ENCODE results near the gene MAT1A.
"Not testable (repeated sequence)": the region's sequence is repeated elsewhere in the genome, so short reads cannot be mapped to it uniquely, and the experiment has no call there.

The MAT1A gene

DNA sequence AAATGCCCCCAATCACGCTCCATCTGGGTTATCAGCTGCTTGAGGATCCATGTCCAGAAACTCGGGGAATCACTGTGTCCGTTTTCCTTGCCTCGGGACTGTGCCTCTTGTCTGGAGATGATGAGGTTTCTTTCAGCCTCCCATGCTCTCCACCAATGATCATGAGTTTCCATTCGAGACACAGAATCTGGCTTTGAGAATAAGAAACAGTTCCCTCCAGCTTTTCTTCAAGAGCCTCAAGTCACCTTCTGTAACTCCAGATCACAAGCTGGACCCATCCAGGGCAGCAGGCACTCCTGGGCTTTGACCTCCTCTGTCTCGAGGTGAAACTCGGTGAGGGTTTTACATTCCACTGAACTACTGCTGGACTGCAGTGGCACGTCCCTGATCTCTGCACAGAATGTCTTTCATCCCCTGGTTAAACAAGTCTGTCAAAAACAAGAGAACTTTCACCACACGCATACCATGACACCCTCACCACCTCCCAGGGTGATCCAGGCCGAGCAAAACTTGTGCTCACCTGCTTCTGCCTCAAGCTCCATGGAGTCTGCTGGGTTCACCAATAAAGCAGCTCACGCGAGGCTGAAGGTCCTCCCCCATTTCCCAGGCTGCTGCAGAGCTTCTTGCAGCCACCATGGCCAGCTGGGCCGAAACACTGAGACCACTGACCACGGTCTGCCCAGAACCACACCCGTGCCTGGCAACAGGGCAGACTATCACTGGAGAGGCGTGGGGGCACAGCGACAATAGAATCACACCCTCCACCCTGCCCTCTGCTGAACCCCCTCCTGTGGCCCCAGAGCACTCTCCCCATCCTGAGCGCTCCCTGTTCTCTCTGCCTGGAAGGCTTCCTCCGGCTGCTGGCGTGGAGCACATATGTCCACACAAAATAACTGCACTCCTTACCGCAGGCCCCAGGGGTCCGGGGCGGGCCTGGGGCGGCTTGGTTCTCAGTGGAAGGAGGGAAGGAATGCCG, 25.1 kb downstream of the MAT1A start:
- no peak for DNase-seq (ENCODE audit: low read depth)

GRCh38 chr10:80261316-80262030, 28.0 kb downstream of the MAT1A start:
- DNase-seq (ENCODE audit: low read depth) = no peak

GRCh38 chr10:80260295-80261243, 28.9 kb downstream of the MAT1A start:
- no peak for DNase-seq (ENCODE audit: low read depth)

- no peak for DNase-seq (ENCODE audit: low read depth)
These were observed 30.0 kb downstream of the MAT1A start for GRCh38 chr10:80259405-80259871.

- DNase-seq (ENCODE audit: low read depth) = not testable (repeated sequence)
These were observed 32.7 kb downstream of the MAT1A start for GRCh38 chr10:80256798-80257197.

- DNase-seq (ENCODE audit: low read depth) = not testable (repeated sequence)
These were observed 34.7 kb downstream of the MAT1A start for GRCh38 chr10:80254726-80255125.

DNA sequence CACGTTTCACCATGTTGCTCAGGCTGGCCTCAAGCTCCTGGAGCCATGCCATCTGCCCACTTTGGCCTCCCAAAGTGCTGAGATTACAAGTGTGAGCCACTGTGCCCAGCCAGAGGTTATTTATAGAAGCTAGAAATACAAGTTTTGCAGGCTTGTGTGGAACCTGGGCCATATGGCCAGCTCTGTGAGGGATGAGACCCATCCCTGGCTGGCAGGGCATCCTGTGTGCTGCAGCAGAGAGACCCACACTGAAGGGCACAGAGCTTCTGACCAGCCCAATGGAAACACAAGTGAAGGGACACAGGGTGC, 35.5 kb downstream of the MAT1A start:
- not testable (repeated sequence) for DNase-seq (ENCODE audit: low read depth)

GRCh38 chr10:80253266-80253962, 36.0 kb downstream of the MAT1A start:
- no peak for DNase-seq (ENCODE audit: low read depth)

- DNase-seq (ENCODE audit: low read depth) = no peak
These were observed 37.1 kb downstream of the MAT1A start for GRCh38 chr10:80252296-80252887.

DNA sequence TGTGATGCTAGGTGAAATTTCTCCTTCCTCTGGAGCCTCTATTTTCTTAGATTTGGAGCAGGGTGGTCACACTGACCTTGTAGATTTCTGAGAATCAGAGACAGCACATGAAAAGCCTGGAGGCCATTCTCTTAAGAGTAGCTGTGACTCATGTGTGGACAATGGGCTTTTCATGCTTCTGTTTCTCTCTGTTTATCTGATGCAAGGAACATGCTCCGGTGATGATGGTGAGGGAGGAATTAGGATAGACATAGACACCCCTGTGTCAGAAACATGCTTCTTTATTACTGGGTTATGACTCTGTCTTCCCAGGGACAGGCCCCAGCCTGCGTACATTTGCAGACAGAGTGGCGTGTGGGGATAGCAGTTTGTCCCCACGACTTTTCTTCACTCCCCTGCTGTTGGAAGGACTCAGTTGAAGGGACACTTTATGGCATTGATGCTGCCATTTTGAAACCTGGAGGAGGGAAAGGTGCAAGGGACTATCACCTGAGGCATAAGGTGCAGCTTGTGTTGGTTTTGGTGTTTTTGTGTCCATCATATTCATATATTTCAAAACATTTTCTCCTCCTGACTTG, 37.7 kb downstream of the MAT1A start:
- DNase-seq (ENCODE audit: low read depth) = not testable (repeated sequence)

DNA sequence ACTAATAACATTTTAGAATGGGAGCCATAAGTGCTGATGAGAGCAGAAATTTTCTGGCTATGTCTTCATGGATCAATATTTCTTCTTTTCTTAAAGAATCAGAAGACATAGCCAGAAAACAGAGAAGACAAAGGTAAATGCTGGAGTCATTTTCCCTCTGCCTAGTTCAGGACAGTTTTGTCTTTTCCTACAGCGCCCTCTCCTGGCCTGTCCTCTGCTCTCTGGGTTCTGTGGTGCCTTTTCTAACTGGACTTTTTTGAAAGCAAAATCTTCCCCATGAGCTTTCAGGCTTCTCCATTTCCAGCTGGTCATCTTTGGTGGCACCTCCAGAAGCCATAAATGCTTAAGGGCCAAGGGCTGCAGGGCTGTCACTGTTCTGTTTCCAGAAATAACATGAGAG, 39.1 kb downstream of the MAT1A start:
- not testable (repeated sequence) for DNase-seq (ENCODE audit: low read depth)

GRCh38 chr10:80249906-80250305, 39.6 kb downstream of the MAT1A start:
- not testable (repeated sequence) for DNase-seq (ENCODE audit: low read depth)

DNA sequence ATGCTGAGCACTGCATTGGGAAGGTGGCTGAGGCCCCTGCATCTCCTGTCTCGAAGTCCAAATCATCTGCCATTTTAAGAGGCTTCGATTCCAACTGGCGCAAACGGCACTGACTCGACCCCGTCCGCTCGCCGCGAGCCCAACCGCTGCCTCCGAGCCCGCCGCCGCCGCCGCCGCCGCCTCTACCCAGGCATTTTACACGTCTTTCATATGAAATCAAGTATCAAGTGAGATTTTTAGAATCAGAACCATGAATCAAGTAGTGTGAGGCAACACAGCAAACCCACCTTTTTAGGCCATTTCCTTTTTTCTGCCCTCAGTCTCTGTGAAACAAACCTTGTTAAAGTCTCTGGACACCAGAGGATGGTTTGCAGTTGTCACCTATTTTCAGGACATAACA, 41.8 kb downstream of the MAT1A start:
- not testable (repeated sequence) for DNase-seq (ENCODE audit: low read depth)

DNA sequence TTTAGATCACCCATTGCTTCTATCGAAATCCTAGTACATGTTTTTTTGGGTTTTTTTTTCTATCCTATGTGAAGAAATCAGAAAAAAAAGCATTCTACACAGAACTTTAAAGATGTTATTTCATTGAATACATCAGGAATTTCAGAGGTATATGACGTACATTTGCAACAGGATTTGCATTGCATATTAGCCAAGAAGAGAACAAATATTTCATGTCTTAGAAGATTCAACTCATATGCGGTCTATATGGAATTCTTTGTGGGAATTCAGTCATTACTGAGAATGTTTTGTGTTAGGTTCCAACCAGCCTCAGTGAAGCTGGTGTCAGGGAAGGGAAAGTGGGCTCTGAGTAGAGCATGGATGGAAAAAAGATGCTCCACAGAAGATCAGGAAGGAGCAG, 45.1 kb downstream of the MAT1A start:
- DNase-seq (ENCODE audit: low read depth) = not testable (repeated sequence)

- DNase-seq (ENCODE audit: low read depth) = not testable (repeated sequence)
These were observed 47.1 kb downstream of the MAT1A start for GRCh38 chr10:80242341-80242740.

DNA sequence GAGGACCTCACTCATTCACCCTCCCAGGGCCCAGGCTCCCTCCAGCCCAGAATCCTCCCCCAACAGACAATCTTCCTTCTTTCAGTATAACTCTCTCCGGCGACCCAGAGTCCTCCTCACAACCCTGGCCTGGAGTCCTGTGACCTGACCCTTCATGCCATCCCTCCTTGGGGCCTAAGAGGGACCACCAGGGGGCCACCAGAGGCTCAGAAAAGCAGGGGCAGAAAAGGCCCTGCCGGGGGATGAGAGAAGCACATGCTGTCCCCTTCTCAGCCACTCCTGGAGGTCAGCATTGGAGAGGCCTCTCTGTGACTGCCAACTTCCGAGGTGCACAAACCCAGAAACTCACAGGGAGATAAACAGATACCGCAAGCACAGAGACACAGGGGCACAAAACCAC, 53.0 kb downstream of the MAT1A start:
- DNase-seq (ENCODE audit: low read depth) = not testable (repeated sequence)

GRCh38 chr10:80234331-80235235, 54.9 kb downstream of the MAT1A start:
- DNase-seq (ENCODE audit: low read depth) = not testable (repeated sequence)

DNA sequence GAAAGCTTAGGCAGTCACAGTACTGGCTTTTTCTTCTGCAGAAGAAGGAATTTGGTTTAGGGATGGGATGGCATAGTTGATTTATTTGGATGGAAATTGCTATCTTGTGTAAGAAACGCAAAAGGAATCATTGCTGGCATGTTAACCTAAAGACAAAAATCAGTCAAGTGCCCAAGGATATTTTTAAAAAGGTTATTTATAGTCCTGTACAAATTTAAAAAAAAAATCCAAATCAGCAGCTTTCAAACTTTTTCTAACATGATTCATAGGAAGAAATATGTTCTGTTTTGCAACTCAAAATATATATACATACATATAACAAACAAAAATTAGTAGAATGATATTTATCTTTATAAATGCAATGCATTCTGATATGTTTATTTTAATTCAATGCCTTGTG, 55.6 kb downstream of the MAT1A start:
- DNase-seq (ENCODE audit: low read depth) = not testable (repeated sequence)

DNA sequence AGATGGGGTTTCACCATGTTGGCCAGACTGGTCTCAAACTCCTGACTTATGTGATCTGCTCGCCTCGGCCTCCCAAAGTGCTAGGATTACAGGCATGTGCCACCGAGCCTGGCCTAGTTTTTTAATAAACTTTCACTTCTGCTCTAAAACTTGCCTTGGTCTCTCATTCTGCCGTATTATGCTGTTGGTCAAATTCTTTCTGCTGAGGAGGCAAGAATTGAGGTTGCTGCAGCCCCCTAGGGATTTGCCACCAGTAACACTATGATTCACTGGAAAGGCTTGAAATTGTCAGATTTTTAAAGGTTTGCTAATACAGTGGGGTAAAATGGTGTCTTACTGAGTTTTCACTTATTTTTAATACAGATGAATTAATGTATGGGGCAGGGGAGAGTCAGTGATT, 62.7 kb downstream of the MAT1A start:
- DNase-seq (ENCODE audit: low read depth) = not testable (repeated sequence)

All from HS-27A (cell line).